GM23248 (cell line): ENCODE data around the gene JSRP1.

Source experiments
- EZH2 ChIP-seq: fragments of 200-600 bp; sonication (generic); IDR thresholded peaks from 2 replicates; pipeline ENCODE4 v1.6.1; 2018; ENCODE audit warnings: antibody characterized with exemption, mild to moderate bottlenecking; ENCODE audit not compliant: insufficient read depth, poor library complexity, severe bottlenecking
- EZH2phosphoT487 ChIP-seq: fragments of 200-600 bp; sonication (generic); IDR thresholded peaks from 2 replicates; pipeline ENCODE4 v1.6.1; 2018; ENCODE audit warnings: antibody characterized with exemption, moderate library complexity, mild to moderate bottlenecking, low read depth; ENCODE audit not compliant: insufficient read depth

DNA sequence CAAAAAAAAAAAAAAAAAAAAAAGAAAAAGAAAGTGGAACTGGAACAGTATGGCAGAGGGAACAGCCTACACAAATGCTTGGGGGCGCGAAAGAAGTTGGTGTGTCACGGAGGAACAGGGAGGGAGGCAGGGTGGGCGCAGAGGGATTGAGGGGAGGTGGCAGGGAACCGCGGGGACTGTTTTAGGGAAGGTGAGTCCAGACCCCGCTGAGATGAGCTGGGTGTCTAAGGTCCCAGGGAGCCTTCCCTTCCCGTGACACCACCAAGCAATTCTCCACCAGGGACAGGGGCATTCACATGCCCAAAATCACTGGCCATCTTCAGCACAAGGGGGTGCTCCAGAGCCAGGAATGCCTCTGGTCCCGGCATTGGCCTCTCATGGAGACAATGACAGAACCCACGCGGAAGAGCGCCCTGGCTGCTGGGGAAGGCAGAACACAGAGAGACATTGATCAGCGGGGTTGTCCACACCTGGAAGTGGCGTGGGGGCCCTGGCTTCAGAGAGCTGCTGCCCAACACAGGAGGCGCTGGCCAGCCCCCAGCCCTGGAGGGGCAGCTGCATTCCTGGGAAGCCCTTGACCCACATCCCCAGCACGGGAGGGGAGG, 18.8 kb upstream of the JSRP1 start:
- TF ChIP-seq EZH2 (no peak), EZH2phosphoT487 (no peak)
